Mucosa of descending colon (tissue), 3 donors: ENCODE results near the gene DOCK10. TPM values are rescaled to one million over a fixed set of nuclear protein-coding genes. Genes with fewer than 3 reads are reported as not detected.

ENCODE experiments used
- ATAC-seq: fragments of 200-7000 bp; cut with Tn5 transposase; one replicate; pipeline ENCODE4 v1.9.1; 2020; ENCODE audit warnings: mild to moderate bottlenecking, moderate library complexity
- DNase-seq, 3 donors: peaks; one replicate each; pipeline ENCODE4 v3.0.0-alpha.2; 2020
- H3K36me3 ChIP-seq: fragments of 200-600 bp; one replicate; pipeline ENCODE4 v1.8.0; 2021; ENCODE audit warnings: low read depth, mild to moderate bottlenecking
- H3K4me1 ChIP-seq: fragments of 200-600 bp; one replicate; pipeline ENCODE4 v1.8.0; 2021; ENCODE audit warnings: low read depth, mild to moderate bottlenecking
- H3K4me3 ChIP-seq: fragments of 200-600 bp; one replicate; pipeline ENCODE4 v1.8.0; 2021; ENCODE audit warnings: mild to moderate bottlenecking
- H3K9me3 ChIP-seq: fragments of 200-600 bp; one replicate; pipeline ENCODE4 v1.8.0; 2021; ENCODE audit warnings: mild to moderate bottlenecking
- intact Hi-C, 2 donors: fragments of 100-400 bp; cut with DNase I in 1 of 2; cut with micrococcal nuclease in 1 of 2; formaldehyde crosslinking; loops; one replicate each; pipeline versions ENCODE4 v1.11.0 to v1.11.1; 2022; cut with DNase I, micrococcal nuclease
- total RNA-seq, 3 donors: library from RNA; stranded (reverse); fragmentation: NEBNext Ultra II Directional in 2 of 3; extraction: Animal tissue kit (Norgen Biotek cat#: 25700) in 2 of 3; gene quantifications; one replicate each; pipeline versions ENCODE4 v1.2.1 to v1.2.4, GENCODE V29; 2021 to 2023
- TF ChIP-seq, protein P1 (sequence below): fragments of 200-600 bp; IDR thresholded peaks from one replicate; pipeline ENCODE4 v1.8.0; 2022; ENCODE audit warnings: antibody characterized with exemption, mild to moderate bottlenecking
- donor health status: DM: no; HTN: no; CAD: no; lungs with moderate emphysema.
- donor health status: DM: no; HTN: no; CAD: no.
- donor health status: DM: no; HTN: yes; CAD: no.

Gene DOCK10
- total RNA-seq, 3 donors from 2014 or later = 13.3 to 20.6 (median 14.7) TPM

DNA sequence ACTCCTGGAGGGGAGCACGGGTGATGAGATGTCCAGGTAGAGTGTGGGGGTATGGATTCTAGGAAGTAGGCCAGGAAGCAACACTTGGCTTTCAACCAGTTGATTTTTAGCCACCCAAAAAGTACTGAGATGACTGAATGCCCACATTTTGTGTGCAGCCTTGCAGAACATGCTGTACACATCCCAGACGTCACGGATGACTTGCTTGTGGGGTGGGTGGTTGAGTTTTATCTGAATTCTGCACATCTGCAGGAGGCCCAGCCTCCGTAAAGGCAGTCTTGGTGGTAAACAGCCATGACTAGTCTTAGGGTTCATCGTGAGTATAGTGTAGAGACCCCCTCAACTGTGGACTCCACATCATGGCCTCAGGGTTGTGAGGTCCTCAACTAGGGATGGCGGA lies 272.8 kb downstream of the DOCK10 start:
- intact Hi-C loops = no loop called here
- TF ChIP-seq, protein P1, sequence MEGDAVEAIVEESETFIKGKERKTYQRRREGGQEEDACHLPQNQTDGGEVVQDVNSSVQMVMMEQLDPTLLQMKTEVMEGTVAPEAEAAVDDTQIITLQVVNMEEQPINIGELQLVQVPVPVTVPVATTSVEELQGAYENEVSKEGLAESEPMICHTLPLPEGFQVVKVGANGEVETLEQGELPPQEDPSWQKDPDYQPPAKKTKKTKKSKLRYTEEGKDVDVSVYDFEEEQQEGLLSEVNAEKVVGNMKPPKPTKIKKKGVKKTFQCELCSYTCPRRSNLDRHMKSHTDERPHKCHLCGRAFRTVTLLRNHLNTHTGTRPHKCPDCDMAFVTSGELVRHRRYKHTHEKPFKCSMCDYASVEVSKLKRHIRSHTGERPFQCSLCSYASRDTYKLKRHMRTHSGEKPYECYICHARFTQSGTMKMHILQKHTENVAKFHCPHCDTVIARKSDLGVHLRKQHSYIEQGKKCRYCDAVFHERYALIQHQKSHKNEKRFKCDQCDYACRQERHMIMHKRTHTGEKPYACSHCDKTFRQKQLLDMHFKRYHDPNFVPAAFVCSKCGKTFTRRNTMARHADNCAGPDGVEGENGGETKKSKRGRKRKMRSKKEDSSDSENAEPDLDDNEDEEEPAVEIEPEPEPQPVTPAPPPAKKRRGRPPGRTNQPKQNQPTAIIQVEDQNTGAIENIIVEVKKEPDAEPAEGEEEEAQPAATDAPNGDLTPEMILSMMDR = no peak
- Histone ChIP-seq H3K4me3 (no peak overlapping the region), H3K4me1 (no peaks in the 10 kb centered on the region), H3K36me3 (no peaks in the 10 kb centered on the region), H3K9me3 (no peaks in the 10 kb centered on the region)
- no peak for DNase-seq
- ATAC-seq = no peak

DNA sequence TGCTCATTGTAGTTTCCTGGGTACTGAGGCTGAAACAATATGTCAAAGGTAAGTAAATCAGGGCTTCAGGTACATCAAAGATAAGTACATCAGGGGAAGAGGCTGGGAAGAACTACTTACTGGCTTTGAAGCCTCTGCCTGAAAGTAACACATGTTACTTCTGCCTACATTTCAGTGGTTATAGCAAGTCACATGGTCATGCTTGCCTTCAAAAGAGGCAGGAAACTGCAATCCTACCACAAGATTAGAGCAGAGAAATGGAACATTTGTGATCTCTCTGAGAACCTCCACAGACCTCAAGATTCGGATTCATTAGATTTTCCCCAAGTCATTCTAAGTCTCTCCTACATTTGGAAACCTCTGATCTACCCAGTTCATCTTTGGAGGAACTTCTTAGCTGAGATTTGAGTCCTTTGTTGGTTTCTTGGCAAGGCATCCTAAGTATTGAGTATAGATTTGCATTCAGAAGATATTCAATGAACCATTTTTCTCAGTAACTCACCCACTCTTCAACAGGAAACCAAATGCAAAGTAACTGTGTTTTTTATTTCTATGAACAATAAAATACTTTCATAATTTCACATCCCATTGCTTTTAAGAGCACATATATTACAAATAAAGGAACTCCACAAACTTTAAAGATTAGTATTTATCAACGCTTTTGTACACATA lies 277.6 kb downstream of the DOCK10 start:
- ATAC-seq (peak; percentile 29), DNase-seq (no peak)
- Histone ChIP-seq H3K4me1 (no peaks in the 10 kb centered on the region), H3K36me3 (no peaks in the 10 kb centered on the region), H3K9me3 (no peaks in the 10 kb centered on the region), H3K4me3 (no peak overlapping the region)
- intact Hi-C loops = no loop called here
- TF ChIP-seq, protein P1 = no peak

DNA sequence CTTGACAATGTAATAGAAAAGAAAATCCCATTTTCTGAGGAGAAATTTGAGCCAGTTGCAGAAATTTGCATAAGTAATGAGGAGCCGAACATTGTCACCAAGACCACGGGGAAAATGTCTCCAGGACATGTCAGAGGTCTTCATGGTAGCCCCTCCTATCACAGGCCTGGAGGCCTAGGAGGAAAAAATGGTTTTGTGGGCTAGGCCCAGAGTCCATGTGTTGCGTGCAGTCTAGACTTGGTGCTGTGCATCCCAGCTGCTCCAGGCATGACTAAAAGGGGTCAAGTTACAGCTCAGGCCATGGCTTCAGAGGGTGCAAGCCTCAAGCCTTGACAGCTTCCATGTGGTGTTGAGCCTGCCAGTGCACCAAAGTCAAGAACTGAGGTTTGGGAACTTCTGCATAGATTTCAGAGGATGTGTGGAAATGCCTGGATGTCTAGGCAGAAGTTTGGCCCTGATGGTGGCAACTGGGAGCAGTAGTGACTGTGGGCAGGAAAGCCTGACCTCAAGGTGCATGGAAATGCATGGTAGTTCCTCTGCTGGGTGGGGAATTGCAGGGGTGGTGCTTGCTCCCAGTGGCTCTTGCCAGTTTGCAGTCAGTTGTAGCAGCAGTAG lies 284.2 kb downstream of the DOCK10 start:
- ATAC-seq (no peak), DNase-seq (no peak)
- intact Hi-C loops = no loop called here
- Histone ChIP-seq H3K36me3 (no peaks in the 10 kb centered on the region), H3K9me3 (peaks cover 13% of the 10 kb centered on the region), H3K4me3 (no peak overlapping the region), H3K4me1 (no peaks in the 10 kb centered on the region)
- TF ChIP-seq, protein P1 = no peak

DNA sequence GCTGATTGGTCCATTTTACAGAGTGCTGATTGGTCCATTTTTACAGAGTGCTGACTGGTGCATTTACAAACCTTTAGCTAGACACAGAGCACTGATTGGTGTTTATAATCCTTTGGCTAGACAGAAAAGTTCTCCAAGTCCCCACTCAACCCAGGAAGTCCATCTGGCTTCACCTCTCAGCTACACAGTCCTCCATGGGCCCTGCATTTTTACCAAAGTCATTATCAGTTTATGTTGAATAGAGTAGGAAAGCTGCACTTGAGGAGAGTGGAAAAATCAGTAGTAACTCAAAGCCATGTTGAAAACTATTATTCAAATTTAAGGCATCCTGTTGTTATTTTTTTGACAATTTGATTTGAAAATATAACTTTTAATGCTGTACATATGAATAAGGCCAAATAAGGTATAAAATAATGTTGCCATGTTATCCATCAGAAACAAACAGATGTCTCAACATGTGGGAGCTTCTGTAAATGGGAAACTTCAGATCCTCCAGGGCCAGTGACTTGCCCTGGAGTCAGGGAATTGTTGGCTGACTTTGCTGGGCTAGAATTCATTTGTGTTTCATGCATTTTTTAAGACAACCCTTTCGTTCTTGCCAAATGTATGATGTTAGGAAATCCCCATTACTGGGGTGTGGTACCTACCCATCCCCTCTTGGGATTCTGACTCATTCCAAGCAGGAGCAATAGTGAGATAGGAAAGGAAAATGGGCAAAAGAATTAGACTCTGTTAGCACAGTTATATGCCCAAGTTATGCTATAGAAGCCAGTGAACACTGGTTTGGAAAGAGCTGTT lies 288.3 kb downstream of the DOCK10 start:
- H3K4me3 ChIP-seq = no peak overlapping the region
- H3K4me1 ChIP-seq = no peaks in the 10 kb centered on the region
- intact Hi-C loops = no loop called here
- ATAC-seq = no peak
- no peaks in the 10 kb centered on the region for H3K36me3 ChIP-seq
- H3K9me3 ChIP-seq = peaks cover 13% of the 10 kb centered on the region
- DNase-seq = no peak
- TF ChIP-seq, protein P1 = no peak

DNA sequence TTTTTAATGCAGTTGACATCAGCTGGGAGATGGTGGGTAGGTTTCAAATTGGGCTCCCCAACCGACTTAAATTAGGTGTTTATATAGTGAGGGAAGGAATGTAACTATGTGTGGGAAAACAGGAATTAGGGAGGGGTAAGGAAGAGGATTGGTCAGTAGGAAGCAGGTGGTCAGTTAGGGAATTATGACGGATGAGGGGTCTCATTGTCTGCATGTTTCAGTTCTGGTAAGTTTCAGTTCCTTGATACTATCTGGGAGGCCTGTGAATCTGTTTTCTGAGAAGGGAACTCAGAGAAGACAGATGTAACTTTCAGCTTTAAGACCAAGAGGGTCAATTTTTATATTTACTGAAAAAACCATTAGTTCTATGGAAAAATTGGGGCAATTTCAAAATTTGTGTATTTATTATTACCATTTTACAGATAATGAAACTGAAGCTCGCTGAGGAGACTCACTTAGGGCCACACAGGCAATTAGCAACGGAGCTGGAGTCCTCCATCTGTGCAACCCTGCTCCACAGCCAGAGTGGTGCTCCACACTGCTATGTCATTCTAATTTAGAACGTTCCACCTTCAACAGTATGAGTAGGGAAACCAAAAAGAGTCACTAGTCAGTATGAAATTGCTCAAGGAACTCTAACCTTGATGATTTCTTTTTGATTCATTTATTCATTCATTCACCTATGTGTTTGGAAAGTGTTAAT lies 290.1 kb downstream of the DOCK10 start:
- H3K9me3 ChIP-seq = no peaks in the 10 kb centered on the region
- DNase-seq = no peak
- H3K4me1 ChIP-seq = no peaks in the 10 kb centered on the region
- no peak for ATAC-seq
- TF ChIP-seq, protein P1 = no peak
- no peaks in the 10 kb centered on the region for H3K36me3 ChIP-seq
- intact Hi-C loops = no loop called here
- H3K4me3 ChIP-seq = no peak overlapping the region
